H9 (cell line): ENCODE data around the gene SIPA1. TPM values are rescaled to one million over a fixed set of nuclear protein-coding genes. Genes with fewer than 3 reads are reported as not detected.

ENCODE experiments used
- DNase-seq: peaks from one replicate; pipeline ENCODE4 v3.0.0-alpha.2; 2017
- H2AFZ ChIP-seq: one replicate; pipeline ENCODE4 v1.6.1; 2013; ENCODE audit warnings: mild to moderate bottlenecking, low read length, control low read depth, moderate library complexity
- H2AK5ac ChIP-seq: 2 replicates; pipeline ENCODE4 v1.6.1; 2013; ENCODE audit warnings: low read length, control low read depth, mixed read lengths; ENCODE audit not compliant: insufficient read length
- H2BK120ac ChIP-seq: one replicate; pipeline ENCODE4 v1.6.1; 2013; ENCODE audit warnings: low read depth, mild to moderate bottlenecking, low read length, control low read depth, inconsistent platforms; ENCODE audit not compliant: poor library complexity, severe bottlenecking
- H2BK12ac ChIP-seq: 2 replicates; pipeline ENCODE4 v1.6.1; 2013; ENCODE audit warnings: low read length, control low read depth, mixed read lengths, low read depth; ENCODE audit not compliant: insufficient read length
- H2BK15ac ChIP-seq: 2 replicates; pipeline ENCODE4 v1.6.1; 2013; ENCODE audit warnings: low read depth, low read length, control low read depth
- H2BK20ac ChIP-seq: one replicate; pipeline ENCODE4 v1.6.1; 2013; ENCODE audit warnings: low read depth, mild to moderate bottlenecking, low read length, control low read depth, inconsistent platforms; ENCODE audit not compliant: poor library complexity, severe bottlenecking
- H2BK5ac ChIP-seq: 2 replicates; pipeline ENCODE4 v1.6.1; 2013; ENCODE audit warnings: low read length, control low read depth, mixed read lengths; ENCODE audit not compliant: insufficient read length
- H3K14ac ChIP-seq: 2 replicates; pipeline ENCODE4 v1.6.1; 2013; ENCODE audit warnings: low read length, control low read depth; ENCODE audit not compliant: insufficient read depth
- H3K18ac ChIP-seq: 2 replicates; pipeline ENCODE4 v1.6.1; 2013; ENCODE audit warnings: low read depth, mild to moderate bottlenecking, mixed read lengths, low read length, control low read depth; ENCODE audit not compliant: insufficient read length
- H3K23ac ChIP-seq: 2 replicates; pipeline ENCODE4 v1.6.1; 2013; ENCODE audit warnings: low read length, control low read depth, mixed read lengths, low read depth; ENCODE audit not compliant: insufficient read length
- H3K23me2 ChIP-seq: 2 replicates; pipeline ENCODE4 v1.6.1; 2013; ENCODE audit warnings: low read depth, mild to moderate bottlenecking, mixed read lengths, low read length, control low read depth; ENCODE audit not compliant: insufficient read length, poor library complexity, severe bottlenecking
- H3K27ac ChIP-seq: 2 replicates; pipeline ENCODE4 v1.5.1; 2013; ENCODE audit warnings: low read length, control low read depth, mixed read lengths, low read depth; ENCODE audit not compliant: insufficient read length
- H3K27me3 ChIP-seq: 2 replicates; pipeline ENCODE4 v1.6.1; 2013; ENCODE audit warnings: low read length, control low read depth, inconsistent platforms; ENCODE audit not compliant: insufficient read depth
- H3K4ac ChIP-seq: 2 replicates; pipeline ENCODE4 v1.6.1; 2013; ENCODE audit warnings: low read depth, mild to moderate bottlenecking, control low read depth, inconsistent platforms, low read length, moderate library complexity
- H3K4me1 ChIP-seq: 2 replicates; pipeline ENCODE4 v1.6.1; 2013; ENCODE audit warnings: low read length, control low read depth, inconsistent platforms; ENCODE audit not compliant: insufficient read depth
- H3K4me2 ChIP-seq: 2 replicates; pipeline ENCODE4 v1.6.1; 2013; ENCODE audit warnings: low read length, control low read depth, mixed read lengths; ENCODE audit not compliant: insufficient read length, insufficient read depth
- H3K56ac ChIP-seq: 2 replicates; pipeline ENCODE4 v1.6.1; 2013; ENCODE audit warnings: low read depth, mild to moderate bottlenecking, mixed read lengths, low read length, control low read depth; ENCODE audit not compliant: insufficient read length
- H3K79me1 ChIP-seq: 2 replicates; pipeline ENCODE4 v1.6.1; 2013; ENCODE audit warnings: low read depth, mild to moderate bottlenecking, moderate library complexity, low read length, control low read depth, inconsistent platforms; ENCODE audit not compliant: insufficient read depth, poor library complexity, severe bottlenecking
- H3K79me2 ChIP-seq: 2 replicates; pipeline ENCODE4 v1.6.1; 2013; ENCODE audit warnings: low read length, control low read depth, inconsistent platforms; ENCODE audit not compliant: insufficient read depth
- H3K9ac ChIP-seq: 2 replicates; pipeline ENCODE4 v1.6.1; 2013; ENCODE audit warnings: low read length, control low read depth, mixed read lengths; ENCODE audit not compliant: insufficient read length; ENCODE audit errors: extremely low read depth
- H3K9me3 ChIP-seq: one replicate; pipeline ENCODE4 v1.6.1; 2013; ENCODE audit warnings: low read depth, low read length, inconsistent platforms; ENCODE audit not compliant: control insufficient read depth
- H3T11ph ChIP-seq: one replicate; pipeline ENCODE4 v1.6.1; 2013; ENCODE audit warnings: mild to moderate bottlenecking, low read length, control low read depth, inconsistent platforms
- H4K20me1 ChIP-seq: one replicate; pipeline ENCODE4 v1.6.1; 2013; ENCODE audit not compliant: control insufficient read depth, insufficient read length, insufficient read depth
- H4K5ac ChIP-seq: 2 replicates; pipeline ENCODE4 v1.6.1; 2013; ENCODE audit warnings: low read depth, mild to moderate bottlenecking, mixed read lengths, low read length, control low read depth; ENCODE audit not compliant: insufficient read length
- H4K8ac ChIP-seq: replicated peaks from 2 replicates; pipeline ENCODE4 v1.6.1; 2013; ENCODE audit warnings: low read length, control low read depth, mixed read lengths, low read depth; ENCODE audit not compliant: insufficient read length
- H4K91ac ChIP-seq: 2 replicates; pipeline ENCODE4 v1.6.1; 2013; ENCODE audit warnings: low read depth, mild to moderate bottlenecking, moderate library complexity, mixed read lengths, low read length, control low read depth; ENCODE audit not compliant: insufficient read length
- H3K27ac Mint-ChIP-seq, 3 experiments: 2 replicates in 2 of 3; 3 replicates in 1 of 3; pipeline ENCODE4 v1.8.0; 2020 to 2021; ENCODE audit warnings: mixed read lengths in 3 of 3, mild to moderate bottlenecking in 1 of 3, moderate library complexity in 1 of 3
- H3K27me3 Mint-ChIP-seq: 2 replicates; pipeline ENCODE4 v1.8.0; 2021; ENCODE audit warnings: low read depth, mild to moderate bottlenecking, moderate library complexity, mixed read lengths
- H3K36me3 Mint-ChIP-seq, 3 experiments: 2 replicates in 2 of 3; 3 replicates in 1 of 3; pipeline ENCODE4 v1.8.0; 2020 to 2021; ENCODE audit warnings: low read depth in 3 of 3, mixed read lengths in 3 of 3; ENCODE audit not compliant: insufficient read depth in 1 of 3
- H3K4me1 Mint-ChIP-seq, 2 experiments: 2 replicates each; pipeline ENCODE4 v1.8.0; 2020; ENCODE audit warnings: mixed read lengths in 2 of 2
- H3K4me3 Mint-ChIP-seq, 2 experiments: 2 replicates in 1 of 2; 3 replicates in 1 of 2; pipeline ENCODE4 v1.8.0; 2020 to 2021; ENCODE audit warnings: mild to moderate bottlenecking in 2 of 2, mixed read lengths in 2 of 2, moderate library complexity in 1 of 2
- H3K9me3 Mint-ChIP-seq, 2 experiments: 2 replicates in 1 of 2; 3 replicates in 1 of 2; pipeline ENCODE4 v1.8.0; 2020; ENCODE audit warnings: mild to moderate bottlenecking in 2 of 2, mixed read lengths in 2 of 2, moderate library complexity in 1 of 2
- CTCF ChIP-seq: fragments of 200-600 bp; sonication (generic); conservative IDR thresholded peaks from 3 replicates; pipeline ENCODE4 v1.8.0; 2021; ENCODE audit warnings: antibody characterized with exemption, mild to moderate bottlenecking
- WGBS: extraction: QIAGEN DNeasy Blood & Tissue Kit; methylation state at CpG from one replicate; pipeline ENCODE4 v1.1.7; 2013; ENCODE audit warnings: missing lambda C conversion rate, low lambda C conversion rate, mixed read lengths; ENCODE audit not compliant: insufficient read length; ENCODE audit errors: extremely low coverage; 5-methylcytosine and 5-hydroxymethylcytosine counted together
- total RNA-seq: library from RNA; stranded (reverse); gene quantifications from 2 replicates; pipeline ENCODE4 v1.2.1, GENCODE V29; 2021

The SIPA1 gene
- total RNA-seq, 1 experiment from 2014 or later: 32.0 TPM

- no peak for TF ChIP-seq CTCF
- Mint-ChIP-seq H3K4me1 (peaks cover 10 to 13% of the 10 kb centered on the region in 2 experiments), H3K4me3 (no peak overlapping the region), H3K36me3 (peaks cover 42 to 73% (median 63%) of the 10 kb centered on the region in 3 experiments; a peak in 6 of 7 replicates), H3K27me3 (no peaks in the 10 kb centered on the region), H3K27ac (no peak overlapping the region), H3K9me3 (no peaks in the 10 kb centered on the region)
- Histone ChIP-seq H4K20me1 (no peaks in the 10 kb centered on the region), H3K4me1 (peaks cover 4% of the 10 kb centered on the region; the same call in 1 of the 2 replicates), H2BK120ac (no peak overlapping the region), H3K9me3 (no peaks in the 10 kb centered on the region), H2BK15ac (no peak overlapping the region), H3T11ph (no peak overlapping the region), H4K91ac (no peak overlapping the region), H2BK12ac (no peak overlapping the region), H2BK20ac (no peak overlapping the region), H3K27me3 (no peaks in the 10 kb centered on the region), H3K79me2 (no peaks in the 10 kb centered on the region), H3K14ac (no peak overlapping the region), H3K18ac (no peak overlapping the region), H4K8ac (no peak overlapping the region), H3K27ac (no peak overlapping the region), H3K4me2 (no peak overlapping the region), H2AK5ac (no peak overlapping the region), H3K23ac (no peak overlapping the region), H4K5ac (no peak overlapping the region), H2BK5ac (no peak overlapping the region), H3K9ac (no peak overlapping the region), H3K56ac (no peak overlapping the region), H2AFZ (no peak overlapping the region), H3K79me1 (peaks cover 3% of the 10 kb centered on the region), H3K23me2 (peaks cover 7% of the 10 kb centered on the region), H3K4ac (no peak overlapping the region)
- no CpG with 5 or more reads among the region's 7 CpGs for WGBS
- DNase-seq: no peak
Measured at GRCh38 chr11:65657426-65657825, 19.5 kb downstream of the SIPA1 start.
